ENCODE data around the gene DRC1.

GRCh38 chr2:26480566-26481423 lies 79.1 kb downstream of the DRC1 start:
- TF ChIP-seq, protein P1, sequence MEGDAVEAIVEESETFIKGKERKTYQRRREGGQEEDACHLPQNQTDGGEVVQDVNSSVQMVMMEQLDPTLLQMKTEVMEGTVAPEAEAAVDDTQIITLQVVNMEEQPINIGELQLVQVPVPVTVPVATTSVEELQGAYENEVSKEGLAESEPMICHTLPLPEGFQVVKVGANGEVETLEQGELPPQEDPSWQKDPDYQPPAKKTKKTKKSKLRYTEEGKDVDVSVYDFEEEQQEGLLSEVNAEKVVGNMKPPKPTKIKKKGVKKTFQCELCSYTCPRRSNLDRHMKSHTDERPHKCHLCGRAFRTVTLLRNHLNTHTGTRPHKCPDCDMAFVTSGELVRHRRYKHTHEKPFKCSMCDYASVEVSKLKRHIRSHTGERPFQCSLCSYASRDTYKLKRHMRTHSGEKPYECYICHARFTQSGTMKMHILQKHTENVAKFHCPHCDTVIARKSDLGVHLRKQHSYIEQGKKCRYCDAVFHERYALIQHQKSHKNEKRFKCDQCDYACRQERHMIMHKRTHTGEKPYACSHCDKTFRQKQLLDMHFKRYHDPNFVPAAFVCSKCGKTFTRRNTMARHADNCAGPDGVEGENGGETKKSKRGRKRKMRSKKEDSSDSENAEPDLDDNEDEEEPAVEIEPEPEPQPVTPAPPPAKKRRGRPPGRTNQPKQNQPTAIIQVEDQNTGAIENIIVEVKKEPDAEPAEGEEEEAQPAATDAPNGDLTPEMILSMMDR (conservative IDR thresholded peaks at IDR 0.05; ENCODE audit: low read length) = no peak
- TF ChIP-seq EZH2phosphoT487 (IDR thresholded peaks at IDR 0.05; ENCODE audit: borderline replicate concordance, low read depth, low read length) = no peak
